ENCODE measurements around the gene SAMD9L. TPM values are rescaled to one million over a fixed set of nuclear protein-coding genes. Genes with fewer than 3 reads are reported as not detected.

SAMD9L gene
- total RNA-seq, 1 experiment from 2014 or later = 0.33 TPM

Other genes starting within 250 kb of the SAMD9L start
- gene SAMD9, start 30.4 kb downstream of the SAMD9L start, total RNA-seq (2014; rRNA removed; shearing (Covaris generic)) = 8.3 and 8.5 TPM in 2 replicates
- 1.9 and 2.3 TPM in 2 replicates for gene HEPACAM2, start 78.1 kb upstream of the SAMD9L start, total RNA-seq (2014; rRNA removed; shearing (Covaris generic))
- gene VPS50, start 84.0 kb upstream of the SAMD9L start, total RNA-seq (2014; rRNA removed; shearing (Covaris generic)) = 9.3 and 15.9 TPM in 2 replicates

Data from HT-29 (cell line).